ENCODE data around the gene PHF24.
"Not testable (repeated sequence)": the region's sequence is repeated elsewhere in the genome, so short reads cannot be mapped to it uniquely, and the experiment has no call there.

Gene PHF24

DNA sequence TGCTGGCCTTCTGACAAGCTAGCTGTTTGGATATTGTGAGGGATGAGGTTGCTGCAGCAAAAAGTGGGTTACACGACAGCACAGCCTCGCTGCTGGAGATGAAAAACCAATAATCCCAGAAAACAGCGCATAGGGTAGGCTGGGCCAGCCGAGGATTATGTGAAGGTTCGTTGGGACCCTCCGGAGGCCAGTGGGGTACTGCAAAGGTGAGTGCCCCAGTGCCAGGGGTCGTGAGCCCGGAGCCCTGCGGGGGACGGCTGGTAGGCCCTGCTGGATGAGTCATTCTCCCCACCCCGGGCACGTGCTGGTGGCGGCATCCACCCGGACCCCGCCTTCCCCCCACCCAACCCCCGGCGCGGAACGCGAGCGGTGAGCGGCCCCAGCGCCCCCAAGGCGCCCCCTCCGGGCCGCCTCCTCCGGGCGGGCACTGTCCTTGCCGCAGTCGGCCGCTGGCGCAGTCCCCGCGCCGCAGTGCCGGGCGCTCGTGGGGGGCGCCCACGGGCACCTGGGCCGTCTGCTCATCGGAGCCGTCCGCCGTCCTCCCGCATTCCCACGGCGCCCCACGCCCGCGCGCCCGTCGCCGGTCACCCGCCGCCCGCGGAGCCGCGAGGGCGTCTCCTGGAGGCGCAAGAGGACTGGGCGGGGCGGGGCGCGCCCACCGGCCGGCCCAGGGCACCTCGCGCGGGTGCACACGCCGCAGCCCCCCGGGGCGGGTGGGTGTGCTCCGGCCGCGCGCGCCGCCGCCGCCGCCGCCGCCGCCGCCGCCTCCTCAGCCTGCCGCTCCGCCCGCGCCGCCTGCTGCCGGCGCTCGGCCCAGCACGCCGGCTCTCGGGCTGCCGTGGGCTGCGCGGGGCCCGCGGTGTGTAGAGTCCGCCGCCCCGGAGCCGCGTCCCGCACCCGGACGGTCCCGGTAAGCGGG lies at the start of gene PHF24:
Gene PHF24 (plus strand): TSS at position 794 of the 919 bp plus-strand sequence. CDS start 13,014 bp downstream, outside the sequence.
- no peak for DNase-seq

GRCh38 chr9:34927061-34927460 lies 31.0 kb upstream of the PHF24 start:
- DNase-seq: no peak

GRCh38 chr9:34928921-34929320 lies 29.2 kb upstream of the PHF24 start:
- DNase-seq: no peak

- DNase-seq: no peak
Observed at GRCh38 chr9:34929506-34930102, 28.5 kb upstream of the PHF24 start.

- not testable (repeated sequence) for DNase-seq
Observed at GRCh38 chr9:34939989-34940388, 18.1 kb upstream of the PHF24 start.

DNA sequence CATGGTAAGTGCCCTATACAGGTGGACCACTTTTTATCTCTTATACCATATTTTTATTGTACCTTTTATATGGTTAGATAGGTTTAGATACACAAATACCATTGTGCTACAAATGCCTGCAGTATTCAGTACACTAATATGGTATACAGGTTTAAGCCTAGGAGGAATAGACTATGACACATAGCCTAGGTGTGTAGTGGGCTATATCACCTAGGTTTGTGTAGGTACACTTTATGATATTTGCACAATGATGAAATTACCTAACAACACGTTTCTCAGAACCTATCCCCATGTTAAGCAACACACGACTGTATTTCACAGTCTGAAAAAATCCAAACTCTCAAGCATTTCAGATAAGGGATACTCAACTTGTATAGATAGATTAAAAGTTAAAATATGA lies 9.6 kb upstream of the PHF24 start:
- no peak for DNase-seq

GRCh38 chr9:34954225-34954624 lies 3.9 kb upstream of the PHF24 start:
- DNase-seq: no peak

GRCh38 chr9:34956066-34956465 lies 2.0 kb upstream of the PHF24 start:
- not testable (repeated sequence) for DNase-seq

- DNase-seq: no peak
Observed at GRCh38 chr9:34956648-34957047, 1.4 kb upstream of the PHF24 start.

DNA sequence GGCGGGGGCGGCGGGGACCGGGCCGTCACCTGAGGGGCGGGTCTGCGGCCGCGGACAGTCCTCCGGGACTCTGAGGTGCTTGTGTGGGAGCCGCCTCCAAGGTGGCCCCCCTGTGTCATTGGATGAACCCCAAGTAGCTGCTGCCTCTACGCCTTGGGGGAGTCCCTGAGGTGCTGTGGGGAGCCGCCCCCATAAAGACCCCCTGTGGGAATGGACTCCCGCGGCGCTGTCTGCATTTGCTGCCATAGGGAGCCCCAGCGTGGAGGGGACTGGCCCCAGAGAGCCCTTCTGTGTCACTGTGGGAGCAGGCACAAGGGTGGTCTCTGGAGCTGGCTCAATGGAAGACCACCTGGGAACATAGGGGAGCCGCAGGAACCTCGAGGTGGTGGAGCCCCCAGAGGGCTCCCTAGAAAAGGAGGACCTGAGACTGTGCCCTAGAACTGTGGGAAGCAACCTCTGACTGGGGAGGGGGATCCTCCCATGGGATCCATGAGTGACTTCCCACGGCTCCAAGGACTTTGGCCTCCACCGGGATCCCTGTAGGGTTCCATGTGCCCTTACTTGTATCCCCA lies 412 bp downstream of the PHF24 start:
- no peak for DNase-seq

- no peak for DNase-seq
Observed at GRCh38 chr9:34959461-34959860, 1.4 kb downstream of the PHF24 start.

DNA sequence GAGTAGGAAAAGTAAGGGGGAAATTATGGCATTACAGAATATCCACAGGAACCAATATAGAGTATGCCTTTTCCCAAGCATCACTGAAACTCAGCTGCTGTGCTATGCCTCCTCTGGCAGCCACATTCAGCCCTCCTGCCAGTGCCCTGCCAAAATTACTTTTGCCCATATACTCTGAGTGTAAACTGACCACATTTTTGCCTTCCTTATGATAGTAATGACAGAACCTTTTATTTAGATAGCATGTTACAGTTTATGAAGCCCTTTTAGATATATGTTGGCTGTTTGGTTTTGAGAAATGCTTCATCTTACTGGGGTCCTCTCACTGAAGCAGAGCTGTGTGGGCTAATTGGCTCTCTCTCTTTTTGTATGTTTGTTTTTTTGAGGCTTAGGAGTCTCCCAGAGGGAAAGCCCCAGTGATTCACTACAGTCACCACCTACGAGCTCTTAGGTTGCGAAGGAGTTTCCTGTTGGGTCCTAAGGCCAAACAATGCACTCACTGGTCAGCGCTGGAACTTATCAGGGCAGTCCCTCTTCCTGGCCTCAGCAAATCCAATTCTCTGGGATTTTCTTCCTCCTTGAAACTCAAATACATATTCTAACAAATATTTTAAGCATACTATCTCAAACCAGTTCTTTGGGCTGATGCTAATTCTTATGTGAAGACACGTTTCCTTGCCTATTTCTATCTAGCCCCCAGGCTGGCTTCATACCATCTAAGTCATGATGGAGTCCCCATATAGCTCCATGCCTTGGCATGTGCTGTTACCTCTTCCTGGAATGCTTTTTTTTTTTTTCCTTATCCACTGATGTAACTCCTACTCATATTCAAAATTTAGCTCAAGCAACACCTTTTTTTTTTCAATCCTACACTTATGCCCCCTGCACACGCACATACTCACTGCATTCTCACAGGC lies 3.7 kb downstream of the PHF24 start:
- DNase-seq: no peak

DNA sequence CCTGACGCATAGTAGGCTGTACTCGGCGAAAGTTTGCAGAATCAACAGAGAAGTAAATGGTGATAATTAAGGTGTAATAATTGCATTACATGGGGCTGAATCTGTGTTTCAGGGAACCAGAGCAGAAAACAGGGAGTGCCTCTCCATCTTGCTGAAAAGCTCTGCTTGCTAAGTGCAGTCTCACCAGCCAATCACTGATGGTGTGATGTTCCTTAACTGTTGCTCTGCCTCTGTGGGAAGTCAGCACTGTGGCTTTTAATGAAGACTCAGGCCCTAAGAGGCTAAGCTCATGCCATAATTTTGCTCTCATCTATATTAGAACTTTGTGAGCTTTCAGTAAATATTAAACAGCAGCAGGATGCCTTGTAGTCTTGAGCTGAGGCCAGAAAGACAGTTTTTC lies 4.5 kb downstream of the PHF24 start:
- no peak for DNase-seq

GRCh38 chr9:34963552-34963951 lies 5.5 kb downstream of the PHF24 start:
- DNase-seq: no peak

- no peak for DNase-seq
Observed at GRCh38 chr9:34964458-34964857, 6.4 kb downstream of the PHF24 start.

- no peak for DNase-seq
Observed at GRCh38 chr9:34971146-34971811, 13.2 kb downstream of the PHF24 start.

DNA sequence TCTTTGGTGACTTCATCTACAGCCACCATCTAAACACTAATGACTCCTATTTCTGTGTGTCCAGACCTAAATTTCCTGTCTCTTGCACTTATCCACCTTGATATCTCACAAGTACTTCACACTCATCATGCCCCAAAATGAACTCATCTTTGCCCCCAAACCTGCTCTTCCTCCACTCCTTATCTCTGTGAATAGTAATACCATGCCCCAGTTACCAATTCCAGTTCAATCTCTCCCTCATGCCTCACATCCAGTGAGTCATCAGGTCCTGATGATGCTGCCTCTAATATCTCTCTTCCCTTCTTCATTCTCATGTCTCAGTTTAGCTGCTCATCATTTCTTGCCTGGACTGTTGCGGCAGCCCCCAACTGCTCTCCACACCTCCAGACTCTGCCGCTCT lies 16.6 kb downstream of the PHF24 start:
- no peak for DNase-seq

- DNase-seq: no peak
Observed at GRCh38 chr9:34976441-34976840, 18.4 kb downstream of the PHF24 start.

- DNase-seq: no peak
Observed at GRCh38 chr9:34976992-34977391, 18.9 kb downstream of the PHF24 start.

DNA sequence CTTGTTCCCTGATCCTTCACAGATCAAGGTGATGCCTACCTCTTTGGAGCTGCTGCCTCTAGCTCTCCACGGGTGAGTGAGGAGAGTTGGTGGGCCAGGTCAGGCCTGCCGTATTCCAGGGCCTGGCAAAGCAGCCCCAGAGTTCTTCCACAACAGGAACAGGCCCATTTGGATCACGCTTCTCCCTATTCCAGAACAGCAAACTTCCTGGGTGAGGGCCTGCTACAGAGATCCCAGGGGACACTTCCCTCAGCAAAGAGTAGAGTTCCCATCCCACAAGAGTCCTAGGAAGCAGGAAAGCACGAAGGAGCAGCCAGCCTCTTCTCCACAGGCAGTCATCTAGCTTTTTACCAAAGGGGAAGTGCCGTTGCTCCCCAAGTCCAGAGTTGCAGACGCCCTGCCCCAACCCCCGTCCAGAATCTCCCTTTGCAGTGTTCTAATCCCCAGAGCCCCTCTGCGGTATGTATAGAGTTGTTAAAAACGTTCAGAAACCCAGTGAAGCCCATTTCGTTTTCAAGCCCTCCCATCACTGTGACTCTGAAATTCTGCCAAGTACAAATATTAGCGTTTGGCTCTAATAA lies 22.2 kb downstream of the PHF24 start:
- DNase-seq: no peak

GRCh38 chr9:34982361-34982760 lies 24.3 kb downstream of the PHF24 start:
- DNase-seq: no peak

- no peak for DNase-seq
Observed at GRCh38 chr9:34983209-34983608, 25.1 kb downstream of the PHF24 start.

Measured in right forelimb (tissue), 1 donor.